ENCODE data around the gene AP3D1.
"Not testable (repeated sequence)": the region's sequence is repeated elsewhere in the genome, so short reads cannot be mapped to it uniquely, and the experiment has no call there.

The AP3D1 gene

DNA sequence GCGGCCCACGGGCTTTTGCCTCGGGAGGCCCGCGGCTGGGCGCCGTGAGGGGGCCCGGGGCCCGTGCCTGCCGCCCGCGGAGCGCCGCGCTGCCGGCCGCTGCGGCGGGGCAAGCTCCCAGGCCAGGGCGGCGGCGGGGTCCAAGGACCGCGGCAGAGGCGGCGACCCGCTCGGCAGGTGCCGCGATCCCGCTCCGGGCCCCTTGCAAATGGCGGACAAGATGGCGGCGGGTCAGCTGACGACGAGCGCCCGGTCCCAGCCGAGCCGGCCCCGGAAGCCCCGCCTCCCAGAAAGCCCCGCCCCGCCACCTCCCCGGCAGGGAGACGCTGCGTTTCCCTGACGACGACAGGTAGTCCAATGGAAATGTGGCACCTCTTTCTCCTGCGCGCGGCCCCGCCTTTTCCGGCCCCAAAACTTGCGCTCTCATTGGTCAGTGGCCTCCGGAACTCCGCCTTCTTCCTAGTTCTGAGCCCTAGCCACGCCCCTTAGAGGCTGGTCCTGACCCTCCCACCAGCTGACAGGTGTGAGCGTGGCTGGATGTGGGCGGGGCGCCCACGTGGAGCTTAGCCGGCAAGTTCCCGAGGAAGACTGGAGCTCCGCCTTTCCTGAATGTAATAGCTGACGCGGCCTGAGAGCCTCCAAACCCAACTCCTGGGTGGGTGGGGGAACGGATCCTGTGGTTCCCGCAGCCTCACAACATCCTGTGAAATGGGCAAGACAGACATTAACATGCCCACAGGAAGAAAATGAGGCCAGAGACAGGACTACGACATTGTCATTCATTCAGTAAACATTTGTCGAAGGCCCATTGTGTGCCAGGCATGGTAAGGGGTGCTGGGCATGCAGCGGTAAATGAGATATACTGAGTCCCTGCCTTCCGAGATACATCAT, at the start of gene AP3D1:
AP3D1 (minus strand) TSS at position 228 of the 891 bp plus-strand sequence. CDS start 232 bp downstream, outside the sequence.
- DNase-seq (ENCODE audit: low read depth in 2 of 2) = peak; percentile 100

DNA sequence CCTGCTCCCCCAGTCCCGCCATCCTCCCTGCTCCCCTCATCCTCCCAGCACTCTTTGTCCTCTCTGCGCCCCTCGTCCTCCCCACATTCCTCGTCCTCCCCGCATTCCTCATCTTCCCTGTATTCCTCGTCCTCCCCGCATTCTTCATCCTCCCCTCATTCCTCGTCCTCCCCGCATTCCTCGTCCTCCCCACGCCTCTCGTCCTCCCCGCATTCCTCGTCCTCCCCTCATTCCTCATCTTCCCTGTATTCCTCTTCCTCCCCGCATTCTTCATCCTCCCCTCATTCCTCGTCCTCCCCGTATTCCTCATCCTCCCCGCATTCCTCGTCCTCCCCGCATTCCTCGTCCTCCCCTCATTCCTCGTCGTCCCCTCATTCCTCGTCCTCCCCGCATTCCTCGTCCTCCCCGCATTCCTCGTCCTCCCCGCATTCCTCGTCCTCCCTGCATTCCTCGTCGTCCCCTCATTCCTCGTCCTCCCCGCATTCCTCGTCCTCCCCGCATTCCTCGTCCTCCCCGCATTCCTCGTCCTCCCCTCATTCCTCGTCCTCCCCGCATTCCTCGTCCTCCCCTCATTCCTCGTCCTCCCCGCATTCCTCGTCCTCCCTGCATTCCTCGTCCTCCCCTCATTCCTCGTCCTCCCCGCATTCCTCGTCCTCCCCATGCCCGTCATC, 49.4 kb upstream of the AP3D1 start:
- DNase-seq (ENCODE audit: low read depth in 2 of 2) = not testable (repeated sequence)

DNA sequence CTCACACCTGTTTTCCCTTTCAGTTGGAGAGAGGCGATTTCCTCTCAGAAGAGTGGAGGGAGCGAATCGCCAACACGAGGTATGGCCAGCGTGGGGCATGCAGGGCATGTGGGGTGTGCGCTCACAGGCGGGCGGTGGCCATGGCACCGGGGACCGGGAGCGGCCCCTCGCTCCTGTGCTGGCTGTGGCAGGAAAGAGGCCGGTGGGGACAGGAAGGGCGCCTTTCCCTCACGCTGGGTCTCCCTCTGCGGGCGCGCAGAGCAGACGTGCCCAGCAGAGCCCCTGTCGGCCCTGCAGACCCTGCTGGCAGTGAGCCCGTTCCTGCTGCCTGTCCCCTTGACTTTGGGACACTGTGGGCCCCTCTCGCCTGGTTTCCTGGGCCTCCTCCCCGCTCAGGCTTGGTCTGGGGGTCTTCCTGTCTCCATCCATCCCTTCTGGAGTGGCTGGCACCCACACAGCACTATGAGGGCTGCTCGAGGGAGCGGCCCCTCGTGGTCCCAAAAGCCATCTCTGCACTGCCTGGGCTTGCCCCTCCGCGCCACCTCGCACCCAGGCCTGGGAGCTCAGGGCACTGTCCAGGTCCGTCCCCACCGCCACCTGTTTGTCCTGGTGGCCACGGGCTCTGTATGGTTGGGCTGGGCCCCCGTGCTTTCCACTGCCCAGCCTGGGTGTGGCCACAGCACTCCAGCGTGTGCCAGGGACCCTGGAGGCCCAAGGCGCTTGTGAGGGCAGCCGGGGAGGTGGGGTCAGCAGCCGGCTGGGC, 48.7 kb upstream of the AP3D1 start:
- no peak for DNase-seq (ENCODE audit: low read depth in 2 of 2)

DNA sequence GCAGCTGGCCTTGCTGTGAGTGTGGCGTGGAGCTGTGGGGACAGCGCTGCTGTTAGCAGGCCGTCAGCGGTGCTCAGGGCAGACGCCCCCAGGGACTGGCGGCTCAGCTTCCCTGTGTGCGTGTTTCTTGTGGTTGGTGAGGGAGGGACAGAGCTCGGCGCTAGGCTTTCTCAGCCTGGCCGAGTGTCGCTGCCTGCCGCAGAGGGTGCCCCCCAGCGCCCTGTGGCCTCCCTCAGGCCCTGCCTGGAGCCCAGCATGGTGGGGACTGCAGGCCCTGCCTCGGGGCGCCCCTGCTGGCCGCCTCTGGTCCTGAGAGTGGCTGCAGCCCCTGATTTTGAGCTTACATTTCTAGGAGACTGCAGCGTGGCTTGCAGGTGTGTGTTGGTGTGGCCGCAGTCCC, 47.8 kb upstream of the AP3D1 start:
- no peak for DNase-seq (ENCODE audit: low read depth in 2 of 2)

DNA sequence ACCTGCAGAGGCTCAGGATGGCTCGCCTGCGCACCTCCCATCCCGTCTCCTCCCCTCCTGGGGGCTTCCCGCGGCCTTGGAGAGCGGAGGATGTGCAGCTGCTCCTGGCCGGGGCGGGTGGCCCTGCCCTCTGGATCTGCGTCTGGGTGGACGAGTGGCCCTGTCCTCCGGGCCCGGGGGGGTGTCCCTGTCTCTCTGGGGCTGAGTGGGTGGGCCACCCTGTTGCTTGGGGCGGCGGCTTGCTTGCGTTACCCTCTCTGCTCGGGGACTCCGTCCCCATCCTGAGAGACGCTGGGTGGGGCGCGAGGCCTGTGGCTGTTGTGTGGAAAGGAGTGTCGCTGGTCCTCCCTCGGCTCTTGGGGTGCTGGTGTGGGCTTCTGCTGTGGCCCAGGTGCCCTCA, 47.0 kb upstream of the AP3D1 start:
- DNase-seq (ENCODE audit: low read depth in 2 of 2) = no peak

DNA sequence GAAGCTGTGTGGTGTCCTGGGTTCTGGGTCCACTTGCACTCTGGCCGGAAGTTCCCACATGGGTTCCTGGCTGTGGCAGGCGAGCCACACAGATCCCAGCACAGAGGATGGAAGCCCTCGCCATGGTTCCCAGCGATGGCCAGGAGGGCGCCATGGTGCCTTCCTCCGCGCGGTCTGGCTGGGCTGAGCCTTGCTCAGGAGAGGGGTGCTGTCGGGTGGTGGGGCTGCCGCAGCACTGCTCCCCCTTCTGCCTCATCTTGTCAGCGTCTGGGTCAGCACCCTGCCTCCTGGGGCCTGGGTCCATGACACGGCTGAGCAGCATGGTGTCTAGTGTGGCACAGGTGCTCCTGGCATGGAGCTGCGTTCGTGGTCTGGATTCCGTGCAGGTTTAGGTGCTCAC, 45.9 kb upstream of the AP3D1 start:
- no peak for DNase-seq (ENCODE audit: low read depth in 2 of 2)

DNA sequence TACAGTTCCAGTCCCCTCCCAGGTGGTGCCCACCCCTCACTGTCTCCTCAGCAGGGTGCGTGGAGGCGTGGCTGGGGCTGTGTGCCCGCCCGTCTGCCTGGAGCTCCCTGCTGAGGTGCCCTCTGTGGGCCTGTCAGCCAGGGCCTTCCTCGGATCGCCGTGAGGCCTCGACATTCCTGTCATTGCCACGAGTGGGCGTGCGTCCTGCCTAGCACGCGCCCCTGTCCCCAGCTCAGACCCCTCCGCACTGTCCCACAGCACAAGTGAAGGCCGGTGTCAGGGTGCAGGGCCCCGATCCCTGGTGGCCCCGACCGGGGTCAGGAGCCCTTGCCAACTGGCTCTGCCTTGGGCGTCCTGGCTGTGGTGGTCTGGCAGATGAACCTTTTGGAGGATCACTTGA, 44.5 kb upstream of the AP3D1 start:
- DNase-seq (ENCODE audit: low read depth in 2 of 2) = no peak

DNA sequence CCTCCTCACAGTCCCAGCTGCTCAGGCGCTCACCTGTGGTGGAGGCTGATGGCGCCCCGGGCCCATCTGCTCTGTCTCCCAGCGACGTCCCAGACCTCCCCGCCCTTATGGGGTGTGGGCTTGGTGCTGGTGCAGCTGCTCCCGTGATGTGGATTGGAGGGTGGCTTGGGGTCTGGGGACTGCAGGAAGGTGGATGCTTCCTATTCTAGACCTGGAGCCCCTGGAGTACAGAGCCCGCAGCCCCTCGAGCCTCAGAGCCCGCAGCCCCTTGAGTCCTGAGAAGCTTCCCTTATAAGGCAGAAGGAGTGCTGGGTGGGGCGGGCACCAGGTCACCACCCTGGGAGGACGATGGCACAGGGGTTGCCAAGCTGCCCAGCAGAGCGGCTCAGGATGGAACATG, 44.0 kb upstream of the AP3D1 start:
- no peak for DNase-seq (ENCODE audit: low read depth in 2 of 2)

DNA sequence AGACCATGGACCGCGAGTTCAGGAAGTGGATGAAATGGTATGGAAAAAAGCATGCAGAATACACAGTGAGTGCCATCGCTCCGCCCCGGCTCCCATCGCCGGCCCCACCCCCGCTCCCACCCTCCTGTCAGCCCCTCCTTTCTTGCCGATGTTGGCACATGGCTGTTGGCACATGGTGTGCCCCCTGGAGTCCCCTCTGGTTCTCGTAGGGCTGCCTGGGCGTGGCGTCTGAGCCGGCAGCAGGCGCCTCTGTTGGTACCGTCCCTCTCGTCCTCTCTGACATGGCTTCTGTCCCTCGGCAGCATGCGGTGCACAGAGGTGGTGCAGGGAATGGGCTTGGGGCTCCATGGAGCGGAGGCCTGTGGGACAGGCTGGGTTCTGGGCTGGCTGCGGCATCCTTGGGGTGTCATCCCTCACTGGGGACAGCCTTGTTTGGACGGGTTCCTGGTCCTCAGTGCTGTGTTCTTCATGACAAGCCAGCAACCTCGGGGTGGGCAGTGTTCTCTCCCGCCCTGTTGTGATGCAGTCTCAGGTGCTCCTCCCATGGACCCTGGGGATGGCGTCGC, 43.2 kb upstream of the AP3D1 start:
- DNase-seq (ENCODE audit: low read depth in 2 of 2) = no peak

DNA sequence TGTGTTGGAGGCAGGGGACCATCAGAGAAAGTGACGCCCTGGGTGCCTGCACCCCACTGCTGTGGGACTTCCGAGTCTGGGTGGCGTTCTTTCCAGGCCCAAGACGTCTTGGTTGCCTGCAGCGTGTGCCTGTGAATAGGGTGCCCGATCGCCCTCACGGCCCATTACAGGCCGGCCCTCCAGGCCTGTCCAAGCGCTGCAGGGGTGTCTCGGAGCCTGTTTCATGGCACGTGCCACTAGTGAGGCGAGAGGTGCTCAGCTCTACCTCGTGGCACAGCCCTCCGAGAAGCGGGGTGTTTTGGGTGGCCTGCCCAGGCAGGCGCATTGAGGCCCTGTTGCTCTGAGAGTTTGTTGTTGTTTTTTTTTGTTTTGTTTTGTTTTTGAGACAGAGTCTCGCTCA, 42.4 kb upstream of the AP3D1 start:
- no peak for DNase-seq (ENCODE audit: low read depth in 2 of 2)

DNA sequence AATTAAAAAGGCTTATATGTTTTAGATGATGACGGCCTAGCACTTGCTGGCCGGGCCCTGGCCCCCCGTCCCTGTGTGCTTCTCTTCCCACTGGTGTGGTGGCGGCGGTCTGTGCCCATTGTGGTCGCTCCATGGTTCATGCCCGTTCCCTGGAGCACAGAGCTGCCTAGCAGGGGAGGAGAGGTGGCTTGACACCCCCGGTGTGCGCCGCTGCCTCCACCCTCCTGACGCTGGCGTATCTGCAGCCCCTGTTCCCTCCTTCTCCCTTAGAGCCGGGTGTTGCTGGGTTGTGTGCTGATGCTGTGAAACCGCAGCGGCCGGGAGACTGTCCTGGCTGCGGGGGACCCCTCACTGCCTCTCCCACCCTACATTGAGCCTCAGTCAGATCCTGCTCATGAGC, 41.5 kb upstream of the AP3D1 start:
- DNase-seq (ENCODE audit: low read depth in 2 of 2) = no peak

DNA sequence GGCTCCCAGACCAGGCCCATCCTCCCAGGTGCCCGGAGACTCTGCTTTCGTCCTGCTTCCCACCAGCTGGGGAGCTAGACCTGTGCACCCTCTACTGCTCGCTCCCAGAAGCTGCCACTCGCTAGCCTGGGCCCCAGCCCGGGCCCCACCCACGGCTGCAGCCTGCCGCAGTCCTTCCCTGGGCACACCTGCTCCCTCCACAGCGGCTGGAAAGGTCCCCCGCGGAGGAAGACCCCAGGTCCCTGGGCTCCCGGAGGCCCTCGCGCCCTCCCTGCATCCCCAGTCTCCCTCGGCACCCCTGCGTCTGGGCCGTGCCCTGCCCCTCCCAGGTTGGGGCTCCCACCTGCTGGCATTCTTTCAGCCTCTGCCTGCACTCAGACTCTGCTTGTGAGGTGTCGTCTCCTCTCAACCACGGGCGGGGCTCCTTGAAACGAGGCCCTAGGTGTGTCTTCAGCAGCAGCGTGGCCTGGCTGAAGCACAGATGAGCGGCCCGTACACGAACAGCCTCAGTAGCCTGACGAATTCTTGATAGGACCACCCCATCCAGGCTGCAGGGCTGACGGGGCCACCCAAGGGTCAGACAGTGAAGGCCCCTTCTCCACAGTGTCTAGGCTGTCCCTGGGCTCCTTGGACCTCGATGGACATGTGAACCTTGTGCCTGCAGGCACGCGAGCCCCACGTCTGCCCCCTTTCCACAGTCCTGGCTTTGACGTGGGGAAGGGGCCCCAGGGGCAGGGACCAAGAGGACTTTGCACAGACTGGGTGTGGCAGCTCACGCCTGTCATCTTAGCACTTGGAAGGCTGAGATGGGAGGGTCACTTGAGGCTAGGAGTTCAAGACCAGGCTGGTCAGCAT, 40.3 kb upstream of the AP3D1 start:
- DNase-seq (ENCODE audit: low read depth in 2 of 2) = no peak

DNA sequence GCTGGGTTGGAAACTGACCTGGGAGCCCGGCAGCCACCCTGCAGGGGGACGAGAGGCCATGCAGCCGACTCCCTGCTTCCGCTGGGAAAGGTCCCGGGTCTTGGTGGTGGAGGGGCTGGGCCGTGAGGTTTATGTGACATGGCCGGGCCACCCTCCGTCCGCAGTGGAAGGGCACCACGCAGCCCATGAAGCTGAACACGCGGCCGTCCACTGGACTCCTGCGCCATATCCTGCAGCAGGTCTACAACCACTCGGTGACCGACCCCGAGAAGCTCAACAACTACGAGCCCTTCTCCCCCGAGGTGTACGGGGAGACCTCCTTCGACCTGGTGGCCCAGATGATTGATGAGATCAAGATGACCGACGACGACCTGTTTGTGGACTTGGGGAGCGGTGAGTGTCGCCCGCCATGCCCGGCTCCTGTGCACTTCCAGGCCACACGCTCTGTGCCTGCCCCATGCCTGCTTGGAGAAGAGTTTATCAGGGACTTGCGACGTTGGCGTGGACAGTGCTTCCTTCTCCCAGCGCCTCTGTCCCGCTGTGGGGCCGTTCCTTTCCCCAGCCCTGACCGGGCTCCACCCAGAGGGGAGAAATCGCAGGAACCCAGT, 39.6 kb upstream of the AP3D1 start:
- DNase-seq (ENCODE audit: low read depth in 2 of 2) = no peak

DNA sequence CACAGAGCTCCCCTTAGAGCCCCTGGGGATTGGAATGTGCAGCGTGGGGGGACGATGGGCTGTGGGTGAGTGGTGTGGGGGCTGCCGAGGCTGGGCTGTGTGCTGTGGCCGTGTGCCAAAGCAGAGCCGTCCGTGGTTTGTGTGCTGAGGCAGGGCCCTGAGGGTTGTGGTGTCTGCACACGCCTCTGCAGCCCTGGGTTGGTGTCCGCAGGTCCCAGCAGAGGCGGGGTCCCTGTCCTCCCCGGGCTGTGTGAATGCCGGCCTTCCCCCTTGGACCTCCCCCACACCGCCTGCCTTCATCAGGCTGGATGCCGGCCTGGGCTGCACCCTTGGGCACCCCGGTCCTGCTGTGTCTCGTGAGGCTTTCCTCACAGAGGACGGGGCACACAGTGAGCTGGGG, 38.5 kb upstream of the AP3D1 start:
- no peak for DNase-seq (ENCODE audit: low read depth in 2 of 2)

DNA sequence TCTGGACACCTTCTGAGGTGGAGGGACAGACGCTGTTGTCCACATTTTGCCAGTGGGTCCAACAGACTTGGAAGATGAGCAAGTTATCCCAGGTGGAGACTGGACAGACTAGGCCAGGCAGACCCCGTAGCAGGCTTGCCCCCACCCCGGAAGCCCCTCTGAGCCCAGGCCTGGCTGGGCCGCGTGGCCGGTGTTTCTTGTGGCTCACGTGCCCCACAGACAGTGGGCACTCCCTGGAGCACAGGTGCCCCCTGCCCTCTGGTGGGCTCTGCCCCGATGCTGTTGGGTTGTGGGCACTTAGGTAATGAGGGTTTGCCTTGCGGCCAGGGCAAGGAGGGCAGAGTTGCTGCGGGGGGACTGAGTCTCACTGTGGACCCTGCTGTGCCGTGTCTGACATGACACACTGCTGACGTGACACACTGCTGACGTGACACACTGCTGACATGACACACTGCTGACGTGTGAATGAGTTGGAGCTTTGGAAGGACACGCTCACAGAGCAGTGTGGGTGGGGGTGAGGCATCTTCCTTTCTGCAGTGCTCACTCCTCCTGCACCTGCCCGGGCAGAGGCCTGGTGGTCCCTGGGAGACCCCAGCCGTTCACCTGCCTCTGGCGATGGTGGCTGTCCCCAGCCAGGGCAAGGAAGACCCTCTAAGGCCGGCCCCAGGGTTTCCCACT, 37.5 kb upstream of the AP3D1 start:
- no peak for DNase-seq (ENCODE audit: low read depth in 2 of 2)

DNA sequence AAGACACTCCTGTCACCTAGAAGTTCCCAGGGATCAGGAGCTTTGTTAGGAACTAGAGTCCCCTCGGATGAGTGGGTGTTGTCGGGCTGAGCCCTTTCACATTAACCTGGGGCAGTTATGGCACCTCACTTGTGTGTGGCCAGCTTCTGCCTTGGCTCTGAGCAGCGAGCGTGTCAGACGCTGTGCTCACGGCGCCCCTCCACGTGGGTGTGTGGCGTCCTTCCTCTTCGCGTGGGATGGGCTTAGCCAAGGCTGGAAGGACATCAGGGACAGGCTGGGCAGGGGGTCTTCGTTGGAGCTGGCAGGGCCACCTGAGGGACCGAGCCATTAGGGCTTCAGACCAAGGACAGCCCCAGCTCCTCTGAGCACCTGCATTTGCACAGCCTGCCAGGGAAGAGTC, 35.8 kb upstream of the AP3D1 start:
- DNase-seq (ENCODE audit: low read depth in 2 of 2) = no peak

DNA sequence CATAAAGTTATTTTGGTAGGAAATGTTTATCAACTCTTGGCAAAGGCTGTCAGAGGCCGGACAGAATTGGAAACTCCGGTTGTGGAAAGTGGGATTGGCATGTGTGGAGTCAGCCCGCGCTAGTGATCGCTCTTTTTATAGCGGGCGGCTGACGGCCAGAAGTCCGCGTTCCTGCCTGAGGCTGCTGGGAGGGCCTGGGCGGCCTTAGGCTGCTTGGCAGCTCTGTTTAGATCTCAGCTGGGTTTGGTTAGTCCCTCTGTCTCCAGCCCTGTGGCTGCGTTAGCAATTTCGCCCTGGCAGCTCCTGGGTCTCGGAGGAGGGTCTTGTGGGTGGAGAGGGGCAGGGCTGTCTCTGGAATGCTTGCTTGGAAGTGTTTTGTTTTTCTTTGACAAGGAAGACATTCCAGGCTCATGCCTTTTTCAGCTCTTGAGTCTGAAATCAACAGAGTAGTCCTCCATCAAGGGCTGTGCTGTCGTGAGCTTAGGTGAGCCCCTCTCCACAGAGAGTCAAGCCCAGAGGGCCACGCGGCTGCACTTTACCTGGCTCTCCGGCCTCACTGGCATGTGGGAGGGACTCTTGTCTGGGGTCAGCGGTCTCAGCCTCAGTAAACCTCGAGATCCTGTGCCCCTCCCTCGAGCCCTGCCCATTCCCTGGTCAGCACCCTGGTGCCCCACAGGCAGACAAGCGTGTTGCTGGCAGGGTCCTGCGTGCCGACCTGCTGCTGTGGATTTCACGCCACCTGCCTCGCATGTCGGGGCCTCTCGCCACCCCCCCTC, 34.9 kb upstream of the AP3D1 start:
- DNase-seq (ENCODE audit: low read depth in 2 of 2) = no peak

DNA sequence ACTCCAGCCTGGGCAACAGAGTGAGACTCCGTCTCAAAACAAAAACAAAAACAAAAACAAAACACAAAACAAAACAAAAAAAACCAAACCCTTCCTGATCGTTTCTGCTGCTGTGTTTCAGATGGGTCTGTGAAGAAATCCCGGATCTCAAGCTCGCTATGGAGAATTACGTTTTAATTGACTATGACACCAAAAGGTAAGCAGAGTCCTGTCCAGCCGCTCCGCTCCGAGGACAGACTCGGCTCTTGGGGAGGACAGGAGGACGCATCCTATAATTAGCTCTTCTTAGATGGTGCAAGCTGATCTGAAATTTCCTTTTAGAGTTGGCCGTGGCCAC, 34.3 kb upstream of the AP3D1 start:
- DNase-seq (ENCODE audit: low read depth in 2 of 2) = no peak

DNA sequence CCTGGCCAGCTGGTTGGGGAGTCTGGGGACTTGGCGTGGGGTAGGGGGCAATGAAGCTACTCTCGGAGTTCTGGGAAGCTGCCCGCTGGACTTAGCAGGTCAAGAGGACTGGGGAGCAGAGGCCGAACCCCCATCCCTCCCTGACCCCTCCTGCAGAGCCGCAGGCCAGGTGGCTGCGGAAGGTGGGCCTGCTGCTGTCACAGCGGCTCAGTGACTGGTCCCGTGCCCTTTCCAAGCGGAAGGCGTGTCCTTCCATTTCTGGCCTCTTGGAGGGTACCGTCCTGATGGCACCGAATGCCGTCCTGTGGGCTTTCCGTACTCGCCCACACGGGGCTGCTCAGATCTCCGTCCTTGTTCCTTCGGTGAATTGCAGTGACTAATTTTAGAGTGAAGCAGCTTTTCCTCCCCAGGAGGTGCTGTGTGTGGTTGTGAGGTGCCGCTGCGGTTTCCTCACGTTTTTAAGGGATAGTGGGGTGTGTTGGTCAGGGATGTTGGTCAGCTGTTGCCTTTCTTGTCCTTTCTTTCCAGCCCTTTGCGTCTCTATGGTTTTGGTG, 33.1 kb upstream of the AP3D1 start:
- no peak for DNase-seq (ENCODE audit: low read depth in 2 of 2)
